HCT116 (cell line): ENCODE measurements around the gene PRELP. TPM values are rescaled to one million over a fixed set of nuclear protein-coding genes. Genes with fewer than 3 reads are reported as not detected.

ENCODE experiments used
- ATAC-seq: fragments of 200-7000 bp; cut with Tn5 transposase; 2 replicates; pipeline ENCODE4 v1.9.1; 2020; ENCODE audit warnings: mild to moderate bottlenecking, moderate library complexity
- BruUV-seq: library from RNA; stranded (reverse); fragments of 400-500 nt; replicated peaks from 2 replicates; lab custom pipeline; 2021; lab: Mats Ljungman, UMichigan
- CTCF ChIA-PET: fragments of 300-600 bp; sonication (Branson Sonifier 250); formaldehyde crosslinking; loops from one replicate; lab custom pipeline; 2021; ENCODE audit warnings: antibody characterized with exemption; lab: Charles Lee
- POLR2A ChIA-PET: fragments of 300-600, 350-600 bp; sonication (Branson Sonifier 250); formaldehyde crosslinking; loops from one replicate; lab custom pipeline; 2021; ENCODE audit warnings: antibody characterized with exemption; lab: Charles Lee
- RAD21 ChIA-PET, 2 experiments: fragments of 300-600 bp; sonication (Branson Sonifier 250); formaldehyde crosslinking; loops; one replicate each; lab custom pipeline; 2023; ENCODE audit warnings: low total read pairs in 2 of 2; ENCODE audit not compliant: uncharacterized antibody in 2 of 2, unreplicated experiment in 2 of 2, low non-redundant PET in 1 of 2; lab: Charles Lee
- DNase-seq: peaks from one replicate; pipeline ENCODE4 v3.0.0-alpha.2; 2010; ENCODE audit warnings: low read depth, low spot score
- H2AFZ ChIP-seq: fragments of 200-600 bp; shearing (Covaris generic), sonication (generic); 2 replicates; pipeline ENCODE4 v1.6.1; 2017; ENCODE audit warnings: low read depth, mixed run types, mixed read lengths, antibody characterized with exemption, low read length; ENCODE audit not compliant: poor library complexity, severe bottlenecking
- H3K27ac ChIP-seq: 2 replicates; pipeline ENCODE4 v1.5.1; 2012; ENCODE audit warnings: low read depth, low read length
- H3K27me3 ChIP-seq: fragments of 200-600 bp; sonication (generic); 2 replicates; pipeline ENCODE4 v1.6.1; 2016; ENCODE audit warnings: mixed run types, low read length, mixed read lengths; ENCODE audit not compliant: insufficient read depth
- H3K36me3 ChIP-seq, 2 experiments: fragments of 200-500 bp in 1 of 2; fragments of 200-600 bp in 1 of 2; sonication (Bioruptor generic) in 1 of 2; sonication (generic) in 1 of 2; 2 replicates each; pipeline versions ENCODE4 v1.5.1 to v1.6.1; 2014 to 2016; ENCODE audit warnings: low read length in 2 of 2, inconsistent platforms in 1 of 2, mixed read lengths in 1 of 2, mixed run types in 1 of 2; ENCODE audit not compliant: insufficient read depth in 2 of 2, control insufficient read depth in 1 of 2
- H3K4me1 ChIP-seq, 2 experiments: fragments of 200-600 bp in 1 of 2; sonication (generic) in 1 of 2; 2 replicates each; pipeline versions ENCODE4 v1.5.1 to v1.6.1; 2012 to 2017; ENCODE audit warnings: low read length in 2 of 2, inconsistent platforms in 1 of 2, mild to moderate bottlenecking in 1 of 2, mixed read lengths in 1 of 2, mixed run types in 1 of 2, moderate library complexity in 1 of 2; ENCODE audit not compliant: insufficient read depth in 2 of 2, control insufficient read depth in 1 of 2
- H3K4me2 ChIP-seq: fragments of 200-600 bp; sonication (generic); 2 replicates; pipeline ENCODE4 v1.6.1; 2017; ENCODE audit warnings: mixed run types, low read length, mixed read lengths
- H3K4me3 ChIP-seq, 2 experiments: fragments of 200-600 bp in 1 of 2; sonication (generic) in 1 of 2; replicated peaks in 1 of 2; 2 replicates each; pipeline ENCODE4 v1.5.1; 2011 to 2016; ENCODE audit warnings: low read length in 2 of 2, control low read depth in 1 of 2, low read depth in 1 of 2, mild to moderate bottlenecking in 1 of 2, mixed read lengths in 1 of 2, mixed run types in 1 of 2
- H3K79me2 ChIP-seq: fragments of 200-600 bp; sonication (generic); 2 replicates; pipeline ENCODE4 v1.6.1; 2017; ENCODE audit warnings: mild to moderate bottlenecking, mixed run types, low read length, moderate library complexity, mixed read lengths; ENCODE audit not compliant: insufficient read depth
- H3K9ac ChIP-seq: fragments of 200-600 bp; sonication (generic); 2 replicates; pipeline ENCODE4 v1.6.1; 2016; ENCODE audit warnings: low read length, mixed read lengths
- H3K9me2 ChIP-seq: fragments of 200-600 bp; sonication (generic), shearing (Covaris generic); 2 replicates; pipeline ENCODE4 v1.6.1; 2017; ENCODE audit warnings: mixed run types, mild to moderate bottlenecking, moderate library complexity; ENCODE audit not compliant: insufficient read depth
- H3K9me3 ChIP-seq, 2 experiments: fragments of 200-500 bp in 1 of 2; fragments of 200-600 bp in 1 of 2; sonication (Bioruptor generic) in 1 of 2; sonication (generic) in 1 of 2; 2 replicates each; pipeline ENCODE4 v1.6.1; 2014 to 2017; ENCODE audit warnings: low read length in 2 of 2, mixed read lengths in 2 of 2, inconsistent platforms in 1 of 2, low read depth in 1 of 2, mild to moderate bottlenecking in 1 of 2, mixed run types in 1 of 2, moderate library complexity in 1 of 2; ENCODE audit not compliant: control insufficient read depth in 1 of 2, insufficient read depth in 1 of 2
- H4K20me1 ChIP-seq: fragments of 200-600 bp; sonication (generic), shearing (Covaris generic); 2 replicates; pipeline ENCODE4 v1.6.1; 2017; ENCODE audit warnings: mixed run types, mild to moderate bottlenecking, moderate library complexity; ENCODE audit not compliant: insufficient read depth
- ATF3 ChIP-seq: IDR thresholded peaks from 2 replicates; pipeline ENCODE4 v1.6.1; 2012
- ELF1 ChIP-seq: IDR thresholded peaks from 2 replicates; pipeline ENCODE4 v1.6.1; 2012; ENCODE audit warnings: low read depth, borderline replicate concordance
- EZH2 ChIP-seq: fragments of 200-600 bp; sonication (generic); IDR thresholded peaks from 2 replicates; pipeline ENCODE4 v1.6.1; 2017; ENCODE audit warnings: antibody characterized with exemption, mixed run types
- EZH2phosphoT487 ChIP-seq: fragments of 200-600 bp; IDR thresholded peaks from 2 replicates; pipeline ENCODE4 v1.6.1; 2018; ENCODE audit warnings: antibody characterized with exemption, borderline replicate concordance
- JUND ChIP-seq: IDR thresholded peaks from 2 replicates; pipeline ENCODE4 v1.6.1; 2012
- POLR2A ChIP-seq: IDR thresholded peaks from 2 replicates; pipeline ENCODE4 v1.7.0; 2011; ENCODE audit warnings: borderline replicate concordance; ENCODE audit not compliant: insufficient read depth, insufficient read length; ENCODE audit errors: extremely low read depth
- RAD21 ChIP-seq: IDR thresholded peaks from 2 replicates; pipeline ENCODE4 v1.6.1; 2012; ENCODE audit warnings: low read depth, mild to moderate bottlenecking
- SP1 ChIP-seq: IDR thresholded peaks from 2 replicates; pipeline ENCODE4 v1.6.1; 2012; ENCODE audit warnings: low read depth
- SRF ChIP-seq: IDR thresholded peaks from 2 replicates; pipeline ENCODE4 v1.6.1; 2012; ENCODE audit warnings: low read depth
- YY1 ChIP-seq: IDR thresholded peaks from 2 replicates; pipeline ENCODE4 v1.6.1; 2011; ENCODE audit warnings: low read length, low read depth, moderate library complexity, mild to moderate bottlenecking; ENCODE audit not compliant: insufficient replicate concordance; ENCODE audit errors: extremely low read depth
- ZBTB33 ChIP-seq: IDR thresholded peaks from 2 replicates; pipeline ENCODE4 v1.6.1; 2011; ENCODE audit warnings: mild to moderate bottlenecking, low read length, moderate library complexity; ENCODE audit not compliant: insufficient replicate concordance; ENCODE audit errors: extremely low read depth
- ZFX ChIP-seq: fragments of 450-650 bp; IDR thresholded peaks from 2 replicates; pipeline ENCODE4 v1.6.1; 2017
- ZNF274 ChIP-seq: fragments of 200-500 bp; sonication (Bioruptor generic); IDR thresholded peaks from 2 replicates; pipeline ENCODE4 v1.6.1; 2014; ENCODE audit warnings: mild to moderate bottlenecking, low read depth, low read length, inconsistent platforms
- intact Hi-C: fragments of 100-400 bp; cut with micrococcal nuclease; formaldehyde crosslinking; loops from 2 replicates; pipeline ENCODE4 v1.10.0; 2022
- total RNA-seq: library from RNA; stranded (reverse); gene quantifications from one replicate; pipeline ENCODE4 v1.2.1, GENCODE V29; 2021; ENCODE audit not compliant: unreplicated experiment
- TF ChIP-seq, protein P1 (sequence below), 3 experiments: fragments of 200-600 bp in 1 of 3; sonication (generic) in 1 of 3; IDR thresholded peaks in 2 of 3; conservative IDR thresholded peaks in 1 of 3; 2 replicates each; pipeline ENCODE4 v1.5.1; 2012 to 2017; ENCODE audit warnings: low read depth in 2 of 3, low read length in 2 of 3, antibody characterized with exemption in 1 of 3, borderline replicate concordance in 1 of 3, control low read depth in 1 of 3, mild to moderate bottlenecking in 1 of 3, mixed read lengths in 1 of 3, mixed run types in 1 of 3, moderate library complexity in 1 of 3; ENCODE audit not compliant: insufficient read depth in 1 of 3

The PRELP gene
- total RNA-seq, 1 experiment from 2014 or later = 0.10 TPM

DNA sequence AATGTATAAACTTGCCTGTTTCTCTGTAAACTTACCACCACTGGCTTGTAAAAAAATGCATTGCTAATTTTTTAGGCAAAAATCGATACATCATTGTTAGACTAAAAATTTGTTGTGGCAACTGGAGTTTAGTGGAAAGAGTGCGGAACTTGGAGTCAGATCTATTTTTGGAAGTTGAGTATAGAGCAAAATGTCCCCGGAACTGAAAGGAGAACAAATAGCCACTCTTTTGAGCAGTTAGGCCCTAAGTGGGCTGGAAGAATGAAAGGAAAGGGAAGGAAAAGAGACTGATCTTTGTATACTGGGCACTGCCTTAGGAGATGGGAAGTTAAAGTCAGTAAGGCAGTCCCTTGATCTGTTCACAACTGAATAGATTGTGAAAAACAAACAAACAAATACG is 48.5 kb downstream of the PRELP start:
- ATAC-seq = no peak
- H3K4me3 ChIP-seq = no peak overlapping the region
- H3K79me2 ChIP-seq = no peaks in the 10 kb centered on the region
- no peaks in the 10 kb centered on the region for H3K9me2 ChIP-seq
- TF ChIP-seq ZNF274 (no peak), ZFX (no peak), SP1 (no peak), RAD21 (no peak), EZH2 (no peak), JUND (no peak), ELF1 (no peak), ATF3 (no peak), SRF (no peak), ZBTB33 (no peak), YY1 (no peak), POLR2A (no peak), EZH2phosphoT487 (no peak)
- TF ChIP-seq, protein P1, sequence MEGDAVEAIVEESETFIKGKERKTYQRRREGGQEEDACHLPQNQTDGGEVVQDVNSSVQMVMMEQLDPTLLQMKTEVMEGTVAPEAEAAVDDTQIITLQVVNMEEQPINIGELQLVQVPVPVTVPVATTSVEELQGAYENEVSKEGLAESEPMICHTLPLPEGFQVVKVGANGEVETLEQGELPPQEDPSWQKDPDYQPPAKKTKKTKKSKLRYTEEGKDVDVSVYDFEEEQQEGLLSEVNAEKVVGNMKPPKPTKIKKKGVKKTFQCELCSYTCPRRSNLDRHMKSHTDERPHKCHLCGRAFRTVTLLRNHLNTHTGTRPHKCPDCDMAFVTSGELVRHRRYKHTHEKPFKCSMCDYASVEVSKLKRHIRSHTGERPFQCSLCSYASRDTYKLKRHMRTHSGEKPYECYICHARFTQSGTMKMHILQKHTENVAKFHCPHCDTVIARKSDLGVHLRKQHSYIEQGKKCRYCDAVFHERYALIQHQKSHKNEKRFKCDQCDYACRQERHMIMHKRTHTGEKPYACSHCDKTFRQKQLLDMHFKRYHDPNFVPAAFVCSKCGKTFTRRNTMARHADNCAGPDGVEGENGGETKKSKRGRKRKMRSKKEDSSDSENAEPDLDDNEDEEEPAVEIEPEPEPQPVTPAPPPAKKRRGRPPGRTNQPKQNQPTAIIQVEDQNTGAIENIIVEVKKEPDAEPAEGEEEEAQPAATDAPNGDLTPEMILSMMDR (IDR thresholded peaks at IDR 0.05 in 2 of 3, conservative IDR thresholded peaks at IDR 0.05 in 1 of 3; ENCODE audit: borderline replicate concordance in 1 of 3, insufficient read depth in 1 of 3, low read depth in 2 of 3, low read length in 2 of 3) = no peak
- TF ChIP-seq, all 23 proteins: peak for 0
- ChIA-PET RAD21 (no interaction called here), POLR2A (no interaction called here), CTCF (no interaction called here)
- H3K27me3 ChIP-seq = no peaks in the 10 kb centered on the region
- no peak overlapping the region for H3K9ac ChIP-seq
- no peaks in the 10 kb centered on the region for H4K20me1 ChIP-seq
- H3K27ac ChIP-seq = no peak overlapping the region
- H3K9me3 ChIP-seq = no peaks in the 10 kb centered on the region
- no peak overlapping the region for H3K4me2 ChIP-seq
- peaks cover 0 to 11% of the 10 kb centered on the region in 2 experiments; a peak in 1 of 4 replicates for H3K4me1 ChIP-seq
- intact Hi-C loops = no loop called here
- no peak for DNase-seq
- H2AFZ ChIP-seq = no peak overlapping the region
- BruUV-seq = no TSS peak
- H3K36me3 ChIP-seq = no peaks in the 10 kb centered on the region
